Ascending aorta (tissue), 2 donors: ENCODE data around the gene DHRS3. TPM values are rescaled to one million over a fixed set of nuclear protein-coding genes. Genes with fewer than 3 reads are reported as not detected.

Experiments
- DNase-seq, 2 donors: peaks; one replicate each; pipeline ENCODE4 v3.0.0-alpha.2; 2019; ENCODE audit warnings: low spot score in 2 of 2
- H3K27ac ChIP-seq, 2 donors: fragments of 200-600 bp; sonication (generic); one replicate each; pipeline ENCODE4 v1.5.1; 2016 to 2017; ENCODE audit warnings: mild to moderate bottlenecking in 1 of 2
- H3K27me3 ChIP-seq: fragments of 200-600 bp; sonication (generic); one replicate; pipeline ENCODE4 v1.5.1; 2017
- H3K36me3 ChIP-seq, 2 donors: fragments of 200-600 bp; sonication (generic); one replicate each; pipeline ENCODE4 v1.5.1; 2016
- H3K4me1 ChIP-seq, 2 donors: fragments of 200-600 bp; sonication (generic); one replicate each; pipeline ENCODE4 v1.5.1; 2016 to 2017; ENCODE audit warnings: mild to moderate bottlenecking in 1 of 2
- H3K4me3 ChIP-seq, 2 donors: fragments of 200-600 bp; sonication (generic); one replicate each; pipeline ENCODE4 v1.5.1; 2016 to 2017; ENCODE audit warnings: mild to moderate bottlenecking in 1 of 2
- H3K9me3 ChIP-seq, 2 donors: fragments of 200-600 bp; sonication (generic); one replicate each; pipeline ENCODE4 v1.5.1; 2016
- CTCF ChIP-seq, 3 experiments: fragments of 200-600 bp in 2 of 3; fragments of 450-650 bp in 1 of 3; sonication (generic) in 2 of 3; IDR thresholded peaks; one replicate each; pipeline ENCODE4 v1.5.1; 2016 to 2019; ENCODE audit warnings: antibody characterized with exemption in 3 of 3, mild to moderate bottlenecking in 1 of 3, moderate library complexity in 1 of 3
- intact Hi-C: fragments of 100-400 bp; cut with DNase I; formaldehyde crosslinking; loops from one replicate; pipeline ENCODE4 v1.15.1; 2023
- total RNA-seq: library from RNA; depleted of rRNA; stranded (reverse); fragments of >200 nt; gene quantifications from one replicate; pipeline ENCODE4 v1.1.0, GENCODE V29; 2016

DHRS3 gene
- total RNA-seq, 1 donor from 2014 or later: 39.4 TPM

- Histone ChIP-seq H3K27me3 (no peaks in the 10 kb centered on the region), H3K9me3 (no peaks in the 10 kb centered on the region), H3K4me3 (no peak overlapping the region), H3K36me3 (peaks cover 12 to 15% of the 10 kb centered on the region in 2 donors), H3K27ac (peak overlapping the region; percentile 28 to 96), H3K4me1 (peaks cover 16 to 27% of the 10 kb centered on the region in 2 donors)
- intact Hi-C loops: no loop called here
- TF ChIP-seq CTCF (IDR thresholded peaks at IDR 0.05): no peak
- no peak for DNase-seq
Measured at GRCh38 chr1:12588695-12589094, 29.3 kb downstream of the DHRS3 start.

GRCh38 chr1:12587981-12588640, 29.9 kb downstream of the DHRS3 start:
- Histone ChIP-seq H3K4me1 (peaks cover 16 to 22% of the 10 kb centered on the region in 2 donors), H3K4me3 (no peak overlapping the region), H3K36me3 (peaks cover 12 to 15% of the 10 kb centered on the region in 2 donors), H3K27me3 (no peaks in the 10 kb centered on the region), H3K9me3 (no peaks in the 10 kb centered on the region), H3K27ac (peak overlapping the region; percentile 28 to 96)
- TF ChIP-seq CTCF (IDR thresholded peaks at IDR 0.05): no peak
- DNase-seq: no peak
- intact Hi-C loops: no loop called here

GRCh38 chr1:12585951-12586942, 31.8 kb downstream of the DHRS3 start:
- Histone ChIP-seq H3K27me3 (no peaks in the 10 kb centered on the region), H3K4me3 (no peak overlapping the region), H3K36me3 (peaks cover 11 to 20% of the 10 kb centered on the region in 2 donors), H3K27ac (peak overlapping the region; percentile 6 to 9), H3K4me1 (peaks cover 8 to 18% of the 10 kb centered on the region in 2 donors), H3K9me3 (no peaks in the 10 kb centered on the region)
- intact Hi-C loops: no loop called here
- no peak for TF ChIP-seq CTCF (IDR thresholded peaks at IDR 0.05)
- no peak for DNase-seq

GRCh38 chr1:12585536-12585935, 32.5 kb downstream of the DHRS3 start:
- Histone ChIP-seq H3K36me3 (peaks cover 11 to 20% of the 10 kb centered on the region in 2 donors), H3K27me3 (no peaks in the 10 kb centered on the region), H3K4me1 (peaks cover 2 to 17% of the 10 kb centered on the region in 2 donors), H3K9me3 (no peaks in the 10 kb centered on the region), H3K27ac (peak overlapping the region in 1 of 2 donors; percentile 6), H3K4me3 (no peak overlapping the region)
- intact Hi-C loops: no loop called here
- DNase-seq: no peak
- no peak for TF ChIP-seq CTCF (IDR thresholded peaks at IDR 0.05)

GRCh38 chr1:12584900-12585525, 33.0 kb downstream of the DHRS3 start:
- Histone ChIP-seq H3K4me1 (peaks cover 3 to 17% of the 10 kb centered on the region in 2 donors), H3K4me3 (no peak overlapping the region), H3K9me3 (no peaks in the 10 kb centered on the region), H3K36me3 (peaks cover 11 to 23% of the 10 kb centered on the region in 2 donors), H3K27ac (no peak overlapping the region), H3K27me3 (no peaks in the 10 kb centered on the region)
- intact Hi-C loops: no loop called here
- DNase-seq: no peak
- no peak for TF ChIP-seq CTCF (IDR thresholded peaks at IDR 0.05)
